Activated CD8-positive, alpha-beta memory T cell treated with anti-CD3 and anti-CD28 coated beads for 24 hours (primary cell): Measurements from ENCODE around the gene ECEL1.
"Not testable (repeated sequence)": the region's sequence is repeated elsewhere in the genome, so short reads cannot be mapped to it uniquely, and the experiment has no call there.

Source experiments
- DNase-seq: peaks from one replicate; pipeline ENCODE4 v3.0.0-alpha.2; 2020

Gene ECEL1

DNA sequence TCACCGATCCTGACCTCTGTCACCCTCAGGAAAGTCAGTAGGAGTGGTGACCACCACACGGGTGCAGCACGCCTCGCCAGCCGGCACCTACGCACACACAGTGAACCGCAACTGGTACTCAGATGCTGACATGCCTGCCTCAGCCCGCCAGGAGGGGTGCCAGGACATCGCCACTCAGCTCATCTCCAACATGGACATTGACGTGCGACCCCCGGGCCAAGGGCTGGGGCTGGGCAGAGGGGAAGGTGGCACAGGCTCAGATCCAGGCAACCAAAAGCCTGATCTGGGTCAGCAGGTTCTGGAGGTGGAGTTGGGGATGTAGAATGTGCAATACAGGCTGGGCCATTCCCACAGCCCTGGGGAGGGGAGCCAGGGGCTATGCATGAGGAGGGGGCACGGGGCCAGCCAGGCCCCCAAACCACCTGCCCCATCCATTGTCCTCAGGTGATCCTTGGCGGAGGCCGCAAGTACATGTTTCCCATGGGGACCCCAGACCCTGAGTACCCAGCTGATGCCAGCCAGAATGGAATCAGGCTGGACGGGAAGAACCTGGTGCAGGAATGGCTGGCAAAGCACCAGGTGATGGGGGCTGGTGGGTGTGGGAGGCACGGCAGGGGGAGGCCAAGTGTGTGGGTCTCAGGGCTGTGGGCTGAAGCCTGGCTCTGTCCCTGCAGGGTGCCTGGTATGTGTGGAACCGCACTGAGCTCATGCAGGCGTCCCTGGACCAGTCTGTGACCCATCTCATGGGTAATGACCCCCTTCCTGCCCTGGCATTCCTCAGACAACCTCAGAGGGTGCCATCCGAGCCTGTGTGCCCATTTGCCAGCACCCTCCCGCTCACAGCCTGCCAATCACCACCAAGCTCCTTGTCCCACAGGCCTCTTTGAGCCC is 30.3 kb downstream of the ECEL1 start:
- no peak for DNase-seq

DNA sequence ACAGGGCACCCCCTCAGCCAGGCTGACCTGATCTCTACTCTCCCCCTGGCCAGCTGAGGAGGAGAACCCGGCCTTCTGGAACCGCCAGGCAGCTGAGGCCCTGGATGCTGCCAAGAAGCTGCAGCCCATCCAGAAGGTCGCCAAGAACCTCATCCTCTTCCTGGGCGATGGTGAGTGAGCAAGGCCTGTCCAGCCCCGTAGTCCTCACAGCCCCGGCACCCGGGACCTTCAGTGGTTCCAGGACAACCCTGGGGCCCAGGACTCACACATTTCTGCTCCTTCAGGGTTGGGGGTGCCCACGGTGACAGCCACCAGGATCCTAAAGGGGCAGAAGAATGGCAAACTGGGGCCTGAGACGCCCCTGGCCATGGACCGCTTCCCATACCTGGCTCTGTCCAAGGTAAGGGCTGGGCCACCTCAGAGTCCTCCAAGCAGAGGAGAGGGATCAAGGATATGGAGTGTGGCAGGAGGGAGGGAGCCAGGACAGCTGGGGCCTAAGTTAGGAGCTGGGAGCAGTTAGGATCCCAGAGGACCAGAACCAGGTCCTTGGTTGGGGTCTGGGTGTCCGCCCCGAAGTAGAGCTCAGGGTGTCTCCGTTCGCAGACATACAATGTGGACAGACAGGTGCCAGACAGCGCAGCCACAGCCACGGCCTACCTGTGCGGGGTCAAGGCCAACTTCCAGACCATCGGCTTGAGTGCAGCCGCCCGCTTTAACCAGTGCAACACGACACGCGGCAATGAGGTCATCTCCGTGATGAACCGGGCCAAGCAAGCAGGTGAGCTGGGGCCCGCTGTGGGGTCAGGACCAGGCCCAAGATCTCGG is 31.1 kb downstream of the ECEL1 start:
- no peak for DNase-seq

- no peak for DNase-seq
Observed at GRCh38 chr2:232455426-232456255, 32.0 kb downstream of the ECEL1 start, which contains the start of gene ALPI. Gene ALPI, plus strand, starts transcription at chr2:232456153. Its CDS starts 47 bp downstream, at chr2:232456200.

GRCh38 chr2:232454630-232455029 is 33.0 kb downstream of the ECEL1 start:
- DNase-seq: no peak

DNA sequence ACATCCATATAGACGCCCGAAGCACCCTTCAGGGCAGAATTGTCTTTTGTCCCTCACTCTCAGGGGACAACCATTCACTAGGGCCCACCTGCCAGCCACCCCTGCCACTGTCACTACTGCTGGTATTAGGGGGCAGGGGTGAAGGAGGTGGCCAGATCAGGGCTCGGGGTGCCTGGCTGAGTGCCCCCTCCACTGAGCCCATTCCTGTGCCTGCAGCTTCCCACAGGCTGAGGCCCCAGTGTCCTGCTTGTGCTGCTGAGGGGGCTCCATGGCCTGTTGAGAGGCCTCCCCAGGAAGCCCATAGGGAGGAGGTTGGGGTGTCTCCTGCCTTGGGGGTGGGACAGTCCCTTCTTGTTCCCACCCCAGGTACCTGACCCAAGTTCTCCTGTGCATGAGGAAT is 36.0 kb downstream of the ECEL1 start:
- DNase-seq: not testable (repeated sequence)

DNA sequence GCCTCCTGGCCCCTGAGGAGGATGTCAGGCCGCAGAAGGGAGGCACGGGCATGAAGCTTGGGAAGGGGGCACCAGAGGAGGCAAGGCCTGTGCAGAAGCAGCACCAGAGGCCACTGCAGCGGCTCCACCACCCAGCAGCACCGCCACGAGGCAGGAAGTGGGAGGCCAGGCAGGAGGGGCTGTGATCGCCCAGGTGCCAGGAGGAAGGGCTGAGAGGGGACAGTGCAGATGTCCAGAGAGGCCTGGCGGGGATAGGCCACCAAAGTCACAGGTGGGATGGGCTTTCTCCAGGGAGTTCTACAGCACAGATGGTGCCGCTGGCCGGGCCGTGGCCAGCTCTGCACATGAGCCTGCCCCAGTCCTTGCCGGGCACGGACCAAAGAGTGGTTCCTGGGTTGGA is 37.7 kb downstream of the ECEL1 start:
- peak; percentile 47 for DNase-seq

DNA sequence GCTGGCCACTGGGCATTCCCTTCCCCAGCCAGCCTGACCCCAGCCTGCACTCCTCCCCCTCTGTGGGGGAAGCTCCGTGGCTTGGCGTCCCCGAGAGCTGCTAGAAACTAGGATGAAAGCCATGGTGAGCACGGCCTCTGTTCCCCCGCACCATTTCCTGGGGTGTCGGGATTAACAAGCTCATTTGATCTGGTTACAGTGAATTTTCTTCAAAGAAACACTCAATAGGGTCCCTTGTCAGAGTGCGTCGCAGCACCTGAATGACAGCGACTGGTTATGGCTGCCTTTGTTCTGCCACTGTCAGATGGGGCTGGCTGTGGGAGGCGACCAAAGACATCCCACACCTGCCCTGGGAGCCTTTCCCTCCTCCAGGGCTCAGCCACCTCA is 39.3 kb downstream of the ECEL1 start:
- DNase-seq: no peak

DNA sequence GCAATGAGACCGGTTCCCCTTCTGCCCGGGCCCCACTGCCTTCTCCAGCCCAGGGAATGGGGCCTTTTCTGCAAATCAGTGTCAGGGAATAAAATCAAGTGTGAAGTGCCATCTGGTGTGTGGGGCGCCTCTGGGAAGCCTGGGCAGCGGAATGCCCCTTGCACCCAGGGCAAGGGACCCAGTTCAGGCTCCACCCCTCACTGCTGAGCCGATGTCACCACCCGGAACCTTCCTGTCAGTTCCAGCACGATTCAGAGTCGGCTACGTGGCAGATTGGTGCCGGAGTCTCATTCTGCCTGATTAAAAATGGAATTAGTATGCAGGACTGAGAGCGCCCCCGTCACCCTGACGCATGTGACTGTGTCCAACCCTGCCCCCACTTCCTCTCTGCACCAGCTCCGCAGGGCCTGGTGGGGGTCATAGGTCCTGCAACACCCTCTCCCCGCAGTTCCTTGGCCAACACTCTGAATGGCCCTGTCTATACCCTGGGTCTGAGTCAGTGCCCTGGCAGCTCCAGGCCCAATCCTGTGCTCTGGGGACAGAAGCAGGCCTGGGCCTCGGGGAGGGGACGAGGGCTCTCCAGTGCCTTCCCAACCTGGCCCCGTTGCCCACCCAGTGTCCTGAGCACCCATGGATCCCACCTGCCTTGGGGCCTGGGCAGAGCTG is 39.9 kb downstream of the ECEL1 start:
- peak; percentile 54 for DNase-seq

GRCh38 chr2:232447091-232447620 is 40.5 kb downstream of the ECEL1 start:
- DNase-seq: peak; percentile 55

DNA sequence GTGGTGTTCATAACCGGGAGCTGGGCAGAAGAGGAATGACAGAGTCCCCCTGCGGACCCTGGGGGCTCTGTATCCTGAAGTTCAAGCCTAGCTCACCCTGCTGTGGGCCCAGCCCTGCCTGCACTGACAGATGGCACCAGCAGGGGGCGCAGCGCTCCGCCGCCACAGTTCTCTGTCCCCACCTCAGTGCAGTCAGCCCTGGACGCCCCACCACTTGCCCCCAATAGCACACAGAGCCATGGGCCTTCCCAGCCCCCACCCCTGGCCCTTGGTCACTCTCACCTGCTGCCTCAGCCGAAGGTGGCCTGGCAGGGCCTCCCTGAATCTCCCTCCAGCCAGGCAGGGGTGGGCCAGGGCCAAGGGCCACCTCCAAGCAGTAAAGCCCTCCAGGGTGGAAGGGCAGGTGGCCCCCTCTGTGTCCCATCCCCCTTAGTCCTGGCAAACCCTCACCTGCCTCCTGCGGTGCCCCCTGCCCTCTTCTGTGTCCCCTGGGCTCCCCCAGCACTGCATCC is 41.3 kb downstream of the ECEL1 start:
- not testable (repeated sequence) for DNase-seq

GRCh38 chr2:232445149-232445885 is 42.3 kb downstream of the ECEL1 start:
- DNase-seq: not testable (repeated sequence)

- peak; percentile 87 for DNase-seq
Observed at GRCh38 chr2:232444409-232445148, 43.1 kb downstream of the ECEL1 start.

DNA sequence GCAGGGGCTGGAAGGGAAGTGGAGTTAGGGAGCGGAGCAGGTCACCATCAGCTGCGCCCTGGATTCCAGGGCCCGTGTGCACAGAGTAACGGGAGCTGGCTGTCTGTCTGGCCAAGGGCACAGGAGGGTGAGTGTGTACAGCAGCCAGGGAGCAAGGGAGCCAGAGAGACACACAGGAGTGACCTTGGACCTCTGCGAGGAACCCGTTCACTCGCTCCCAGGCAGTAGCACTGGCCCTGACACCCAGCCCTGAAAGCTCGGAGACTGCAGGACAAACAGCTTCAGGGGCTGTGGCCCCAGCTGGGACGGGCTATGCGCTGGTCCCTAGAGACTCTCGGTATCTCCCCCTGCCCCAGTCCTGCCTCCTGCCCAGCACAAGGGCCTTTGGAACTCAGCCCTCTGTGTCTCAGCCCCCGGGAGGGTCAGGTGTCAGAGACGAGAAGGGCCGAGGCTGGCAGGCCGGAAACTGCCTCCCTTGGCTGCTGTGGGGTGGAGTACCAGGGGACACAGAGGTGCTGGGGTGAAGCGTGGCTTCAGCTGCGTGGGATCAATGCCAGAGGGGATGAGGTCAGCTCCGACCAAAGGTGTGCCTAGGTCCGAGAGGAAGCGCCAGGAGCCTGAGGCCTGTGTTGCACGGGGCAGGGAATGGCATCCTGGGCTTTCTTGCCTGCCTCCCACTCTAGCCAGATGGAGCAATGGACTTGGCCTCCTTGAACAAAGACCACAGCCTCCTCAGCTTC is 43.8 kb downstream of the ECEL1 start:
- not testable (repeated sequence) for DNase-seq

DNA sequence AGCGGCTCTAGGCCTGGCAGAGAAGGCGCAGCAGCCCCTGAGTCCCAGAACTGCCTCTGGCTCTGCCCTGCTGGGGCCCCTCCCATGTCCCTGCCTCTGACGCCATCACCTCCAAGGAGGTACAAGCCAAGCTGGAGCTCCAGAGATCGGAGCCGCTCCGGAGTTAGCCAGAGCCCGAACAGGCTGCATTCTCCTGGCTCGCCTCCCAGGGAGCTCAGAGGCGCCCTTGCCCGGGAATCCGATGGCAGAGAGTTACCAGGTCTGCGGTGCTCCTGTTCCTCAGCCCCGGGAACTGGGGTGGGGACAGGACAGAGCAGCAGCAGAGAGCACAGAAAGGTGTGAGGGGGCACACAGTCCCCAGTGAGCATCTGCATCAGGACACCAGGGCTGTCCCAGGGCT is 44.6 kb downstream of the ECEL1 start:
- DNase-seq: not testable (repeated sequence)

DNA sequence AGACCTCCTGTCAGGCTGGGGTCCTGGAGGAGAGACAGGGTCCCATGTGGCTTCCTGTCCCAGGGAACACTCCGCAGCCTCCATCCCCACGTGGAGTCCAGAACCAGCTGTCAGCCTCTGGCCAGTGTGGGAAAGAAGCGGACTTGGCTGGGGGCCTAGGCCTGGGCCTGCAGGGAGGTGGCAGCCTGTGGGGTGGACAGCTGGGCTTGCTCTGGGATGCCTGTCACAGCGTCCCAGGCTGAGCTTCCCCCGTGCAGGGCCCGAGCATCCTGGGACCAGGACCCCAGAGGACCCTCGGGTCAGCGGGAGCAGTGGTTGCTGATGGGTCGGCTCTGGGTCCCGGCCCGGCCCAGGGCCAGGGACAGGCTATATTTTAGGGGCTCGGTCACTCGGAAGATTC is 45.2 kb downstream of the ECEL1 start:
- not testable (repeated sequence) for DNase-seq

- not testable (repeated sequence) for DNase-seq
Observed at GRCh38 chr2:232441922-232442321, 45.7 kb downstream of the ECEL1 start.

GRCh38 chr2:232441147-232441651 is 46.4 kb downstream of the ECEL1 start:
- DNase-seq: no peak

DNA sequence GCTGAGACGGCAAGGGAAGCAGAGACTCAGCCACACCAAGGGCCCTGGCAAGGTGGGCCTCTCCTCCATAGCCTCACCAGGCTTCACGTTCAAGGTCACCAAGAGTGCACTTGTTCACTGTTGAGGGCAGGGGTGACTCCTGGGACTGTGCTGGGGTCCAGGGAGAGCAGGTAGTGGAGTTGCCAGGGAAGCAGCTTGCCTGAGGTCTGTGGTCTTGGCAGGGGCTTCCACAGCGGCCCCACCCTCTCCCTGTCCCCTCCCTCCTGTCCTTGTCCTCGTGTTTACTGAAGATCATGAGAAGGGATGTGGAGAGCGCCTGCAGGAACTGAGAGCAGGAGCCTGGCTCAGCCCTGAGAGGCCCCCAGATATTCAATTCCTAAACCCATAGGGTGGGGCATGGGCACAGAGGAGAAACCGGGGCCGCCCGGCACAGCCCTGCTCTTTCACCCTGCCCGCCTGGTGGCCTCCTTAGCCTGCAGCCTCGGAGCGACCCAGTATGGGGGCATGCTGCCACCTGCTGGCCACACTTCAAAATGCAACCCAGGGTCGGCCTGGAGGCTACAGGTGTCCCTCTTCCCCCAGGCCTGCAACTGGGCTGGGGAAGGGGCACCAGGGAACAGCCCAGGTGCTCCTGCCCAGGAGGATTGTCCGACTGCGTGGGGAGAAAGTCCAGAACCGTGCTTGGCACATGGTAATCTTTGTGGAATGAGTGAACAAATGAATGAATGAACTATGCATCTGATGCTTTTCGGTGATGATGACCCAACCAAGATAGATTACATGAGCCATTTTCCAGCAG is 47.2 kb downstream of the ECEL1 start:
- DNase-seq: peak; percentile 99
